ENCODE results near the gene ARID3B. TPM values are rescaled to one million over a fixed set of nuclear protein-coding genes. Genes with fewer than 3 reads are reported as not detected.

ARID3B gene
- total and polyA plus RNA-seq, 2 donors (not counting 1 experiment from before 2014, with no cell fraction given) = 0.72 to 0.99 TPM

- TF ChIP-seq EZH2 (IDR thresholded peaks at IDR 0.05; ENCODE audit: low read length, missing control alignments) (no peak), CTCF (conservative IDR thresholded peaks at IDR 0.05 in 1 of 2, IDR thresholded peaks at IDR 0.05 in 1 of 2; ENCODE audit: low read depth in 1 of 2, low read length in 2 of 2) (no peak)
- Histone ChIP-seq H3K27ac (ENCODE audit: insufficient read depth, low read length) (no peak overlapping the region), H3K36me3 (ENCODE audit: control insufficient read depth, insufficient read depth, low read length) (no peaks in the 10 kb centered on the region), H3K4me1 (ENCODE audit: control insufficient read depth, extremely low read depth, insufficient read depth, low read length) (no peaks in the 10 kb centered on the region), H3K4me3 (replicated peaks in 1 of 4; ENCODE audit: control extremely low read depth in 1 of 4, insufficient read depth in 1 of 4, low read depth in 3 of 4, low read length in 4 of 4) (no peak overlapping the region), H4K20me1 (ENCODE audit: control insufficient read depth, extremely low read depth, insufficient read depth, low read length) (no peaks in the 10 kb centered on the region), H3K9ac (ENCODE audit: insufficient read depth, low read length) (no peak overlapping the region), H2AFZ (ENCODE audit: low read length) (no peak overlapping the region), H3K9me3 (ENCODE audit: control insufficient read depth, insufficient read depth, low read depth, low read length) (no peaks in the 10 kb centered on the region), H3K27me3 (ENCODE audit: control insufficient read depth, insufficient read depth, low read length) (no peaks in the 10 kb centered on the region), H3K79me2 (ENCODE audit: control insufficient read depth, insufficient read depth, low read length) (no peaks in the 10 kb centered on the region), H3K4me2 (ENCODE audit: extremely low read depth, insufficient read depth, low read length) (no peak overlapping the region)
- DNase-seq (ENCODE audit: low read depth in 2 of 2) = no peak
These were observed 23.2 kb downstream of the ARID3B start for GRCh38 chr15:74564182-74564581.

- Histone ChIP-seq H4K20me1 (ENCODE audit: control insufficient read depth, extremely low read depth, insufficient read depth, low read length) (no peaks in the 10 kb centered on the region), H3K9ac (ENCODE audit: insufficient read depth, low read length) (no peak overlapping the region), H3K4me3 (replicated peaks in 1 of 4; ENCODE audit: control extremely low read depth in 1 of 4, insufficient read depth in 1 of 4, low read depth in 3 of 4, low read length in 4 of 4) (no peak overlapping the region), H3K9me3 (ENCODE audit: control insufficient read depth, insufficient read depth, low read depth, low read length) (no peaks in the 10 kb centered on the region), H3K79me2 (ENCODE audit: control insufficient read depth, insufficient read depth, low read length) (no peaks in the 10 kb centered on the region), H3K4me2 (ENCODE audit: extremely low read depth, insufficient read depth, low read length) (no peak overlapping the region), H3K4me1 (ENCODE audit: control insufficient read depth, extremely low read depth, insufficient read depth, low read length) (peaks cover 3% of the 10 kb centered on the region), H3K27ac (ENCODE audit: insufficient read depth, low read length) (no peak overlapping the region), H2AFZ (ENCODE audit: low read length) (no peak overlapping the region), H3K36me3 (ENCODE audit: control insufficient read depth, insufficient read depth, low read length) (no peaks in the 10 kb centered on the region), H3K27me3 (ENCODE audit: control insufficient read depth, insufficient read depth, low read length) (no peaks in the 10 kb centered on the region)
- DNase-seq (ENCODE audit: low read depth in 2 of 2) = no peak
- TF ChIP-seq EZH2 (IDR thresholded peaks at IDR 0.05; ENCODE audit: low read length, missing control alignments) (no peak), CTCF (conservative IDR thresholded peaks at IDR 0.05 in 1 of 2, IDR thresholded peaks at IDR 0.05 in 1 of 2; ENCODE audit: low read depth in 1 of 2, low read length in 2 of 2) (no peak)
These were observed 24.5 kb downstream of the ARID3B start for GRCh38 chr15:74565381-74566085.

- Histone ChIP-seq H3K9ac (ENCODE audit: insufficient read depth, low read length) (no peak overlapping the region), H3K27me3 (ENCODE audit: control insufficient read depth, insufficient read depth, low read length) (no peaks in the 10 kb centered on the region), H3K9me3 (ENCODE audit: control insufficient read depth, insufficient read depth, low read depth, low read length) (no peaks in the 10 kb centered on the region), H4K20me1 (ENCODE audit: control insufficient read depth, extremely low read depth, insufficient read depth, low read length) (no peaks in the 10 kb centered on the region), H2AFZ (ENCODE audit: low read length) (no peak overlapping the region), H3K4me3 (replicated peaks in 1 of 4; ENCODE audit: control extremely low read depth in 1 of 4, insufficient read depth in 1 of 4, low read depth in 3 of 4, low read length in 4 of 4) (no peak overlapping the region), H3K4me2 (ENCODE audit: extremely low read depth, insufficient read depth, low read length) (no peak overlapping the region), H3K4me1 (ENCODE audit: control insufficient read depth, extremely low read depth, insufficient read depth, low read length) (peaks cover 6% of the 10 kb centered on the region), H3K36me3 (ENCODE audit: control insufficient read depth, insufficient read depth, low read length) (no peaks in the 10 kb centered on the region), H3K27ac (ENCODE audit: insufficient read depth, low read length) (no peak overlapping the region), H3K79me2 (ENCODE audit: control insufficient read depth, insufficient read depth, low read length) (no peaks in the 10 kb centered on the region)
- no peak for DNase-seq (ENCODE audit: low read depth in 2 of 2)
- TF ChIP-seq CTCF (conservative IDR thresholded peaks at IDR 0.05 in 1 of 2, IDR thresholded peaks at IDR 0.05 in 1 of 2; ENCODE audit: low read depth in 1 of 2, low read length in 2 of 2) (no peak), EZH2 (IDR thresholded peaks at IDR 0.05; ENCODE audit: low read length, missing control alignments) (no peak)
These were observed 27.6 kb downstream of the ARID3B start for GRCh38 chr15:74568594-74568993.
